H9 (cell line): ENCODE results near the gene FARP1. TPM values are rescaled to one million over a fixed set of nuclear protein-coding genes. Genes with fewer than 3 reads are reported as not detected.

ENCODE experiments used
- DNase-seq: peaks from one replicate; pipeline ENCODE4 v3.0.0-alpha.2; 2017
- H2AFZ ChIP-seq: one replicate; pipeline ENCODE4 v1.6.1; 2013; ENCODE audit warnings: mild to moderate bottlenecking, low read length, control low read depth, moderate library complexity
- H2AK5ac ChIP-seq: 2 replicates; pipeline ENCODE4 v1.6.1; 2013; ENCODE audit warnings: low read length, control low read depth, mixed read lengths; ENCODE audit not compliant: insufficient read length
- H2BK120ac ChIP-seq: one replicate; pipeline ENCODE4 v1.6.1; 2013; ENCODE audit warnings: low read depth, mild to moderate bottlenecking, low read length, control low read depth, inconsistent platforms; ENCODE audit not compliant: poor library complexity, severe bottlenecking
- H2BK12ac ChIP-seq: 2 replicates; pipeline ENCODE4 v1.6.1; 2013; ENCODE audit warnings: low read length, control low read depth, mixed read lengths, low read depth; ENCODE audit not compliant: insufficient read length
- H2BK15ac ChIP-seq: 2 replicates; pipeline ENCODE4 v1.6.1; 2013; ENCODE audit warnings: low read depth, low read length, control low read depth
- H2BK20ac ChIP-seq: one replicate; pipeline ENCODE4 v1.6.1; 2013; ENCODE audit warnings: low read depth, mild to moderate bottlenecking, low read length, control low read depth, inconsistent platforms; ENCODE audit not compliant: poor library complexity, severe bottlenecking
- H2BK5ac ChIP-seq: 2 replicates; pipeline ENCODE4 v1.6.1; 2013; ENCODE audit warnings: low read length, control low read depth, mixed read lengths; ENCODE audit not compliant: insufficient read length
- H3K14ac ChIP-seq: 2 replicates; pipeline ENCODE4 v1.6.1; 2013; ENCODE audit warnings: low read length, control low read depth; ENCODE audit not compliant: insufficient read depth
- H3K18ac ChIP-seq: 2 replicates; pipeline ENCODE4 v1.6.1; 2013; ENCODE audit warnings: low read depth, mild to moderate bottlenecking, mixed read lengths, low read length, control low read depth; ENCODE audit not compliant: insufficient read length
- H3K23ac ChIP-seq: 2 replicates; pipeline ENCODE4 v1.6.1; 2013; ENCODE audit warnings: low read length, control low read depth, mixed read lengths, low read depth; ENCODE audit not compliant: insufficient read length
- H3K23me2 ChIP-seq: 2 replicates; pipeline ENCODE4 v1.6.1; 2013; ENCODE audit warnings: low read depth, mild to moderate bottlenecking, mixed read lengths, low read length, control low read depth; ENCODE audit not compliant: insufficient read length, poor library complexity, severe bottlenecking
- H3K27ac ChIP-seq: 2 replicates; pipeline ENCODE4 v1.5.1; 2013; ENCODE audit warnings: low read length, control low read depth, mixed read lengths, low read depth; ENCODE audit not compliant: insufficient read length
- H3K27me3 ChIP-seq: 2 replicates; pipeline ENCODE4 v1.6.1; 2013; ENCODE audit warnings: low read length, control low read depth, inconsistent platforms; ENCODE audit not compliant: insufficient read depth
- H3K4ac ChIP-seq: 2 replicates; pipeline ENCODE4 v1.6.1; 2013; ENCODE audit warnings: low read depth, mild to moderate bottlenecking, control low read depth, inconsistent platforms, low read length, moderate library complexity
- H3K4me1 ChIP-seq: 2 replicates; pipeline ENCODE4 v1.6.1; 2013; ENCODE audit warnings: low read length, control low read depth, inconsistent platforms; ENCODE audit not compliant: insufficient read depth
- H3K4me2 ChIP-seq: 2 replicates; pipeline ENCODE4 v1.6.1; 2013; ENCODE audit warnings: low read length, control low read depth, mixed read lengths; ENCODE audit not compliant: insufficient read length, insufficient read depth
- H3K56ac ChIP-seq: 2 replicates; pipeline ENCODE4 v1.6.1; 2013; ENCODE audit warnings: low read depth, mild to moderate bottlenecking, mixed read lengths, low read length, control low read depth; ENCODE audit not compliant: insufficient read length
- H3K79me1 ChIP-seq: 2 replicates; pipeline ENCODE4 v1.6.1; 2013; ENCODE audit warnings: low read depth, mild to moderate bottlenecking, moderate library complexity, low read length, control low read depth, inconsistent platforms; ENCODE audit not compliant: insufficient read depth, poor library complexity, severe bottlenecking
- H3K79me2 ChIP-seq: 2 replicates; pipeline ENCODE4 v1.6.1; 2013; ENCODE audit warnings: low read length, control low read depth, inconsistent platforms; ENCODE audit not compliant: insufficient read depth
- H3K9ac ChIP-seq: 2 replicates; pipeline ENCODE4 v1.6.1; 2013; ENCODE audit warnings: low read length, control low read depth, mixed read lengths; ENCODE audit not compliant: insufficient read length; ENCODE audit errors: extremely low read depth
- H3K9me3 ChIP-seq: one replicate; pipeline ENCODE4 v1.6.1; 2013; ENCODE audit warnings: low read depth, low read length, inconsistent platforms; ENCODE audit not compliant: control insufficient read depth
- H3T11ph ChIP-seq: one replicate; pipeline ENCODE4 v1.6.1; 2013; ENCODE audit warnings: mild to moderate bottlenecking, low read length, control low read depth, inconsistent platforms
- H4K20me1 ChIP-seq: one replicate; pipeline ENCODE4 v1.6.1; 2013; ENCODE audit not compliant: control insufficient read depth, insufficient read length, insufficient read depth
- H4K5ac ChIP-seq: 2 replicates; pipeline ENCODE4 v1.6.1; 2013; ENCODE audit warnings: low read depth, mild to moderate bottlenecking, mixed read lengths, low read length, control low read depth; ENCODE audit not compliant: insufficient read length
- H4K8ac ChIP-seq: replicated peaks from 2 replicates; pipeline ENCODE4 v1.6.1; 2013; ENCODE audit warnings: low read length, control low read depth, mixed read lengths, low read depth; ENCODE audit not compliant: insufficient read length
- H4K91ac ChIP-seq: 2 replicates; pipeline ENCODE4 v1.6.1; 2013; ENCODE audit warnings: low read depth, mild to moderate bottlenecking, moderate library complexity, mixed read lengths, low read length, control low read depth; ENCODE audit not compliant: insufficient read length
- H3K27ac Mint-ChIP-seq, 3 experiments: 2 replicates in 2 of 3; 3 replicates in 1 of 3; pipeline ENCODE4 v1.8.0; 2020 to 2021; ENCODE audit warnings: mixed read lengths in 3 of 3, mild to moderate bottlenecking in 1 of 3, moderate library complexity in 1 of 3
- H3K27me3 Mint-ChIP-seq: 2 replicates; pipeline ENCODE4 v1.8.0; 2021; ENCODE audit warnings: low read depth, mild to moderate bottlenecking, moderate library complexity, mixed read lengths
- H3K36me3 Mint-ChIP-seq, 3 experiments: 2 replicates in 2 of 3; 3 replicates in 1 of 3; pipeline ENCODE4 v1.8.0; 2020 to 2021; ENCODE audit warnings: low read depth in 3 of 3, mixed read lengths in 3 of 3; ENCODE audit not compliant: insufficient read depth in 1 of 3
- H3K4me1 Mint-ChIP-seq, 2 experiments: 2 replicates each; pipeline ENCODE4 v1.8.0; 2020; ENCODE audit warnings: mixed read lengths in 2 of 2
- H3K4me3 Mint-ChIP-seq, 2 experiments: 2 replicates in 1 of 2; 3 replicates in 1 of 2; pipeline ENCODE4 v1.8.0; 2020 to 2021; ENCODE audit warnings: mild to moderate bottlenecking in 2 of 2, mixed read lengths in 2 of 2, moderate library complexity in 1 of 2
- H3K9me3 Mint-ChIP-seq, 2 experiments: 2 replicates in 1 of 2; 3 replicates in 1 of 2; pipeline ENCODE4 v1.8.0; 2020; ENCODE audit warnings: mild to moderate bottlenecking in 2 of 2, mixed read lengths in 2 of 2, moderate library complexity in 1 of 2
- WGBS: extraction: QIAGEN DNeasy Blood & Tissue Kit; methylation state at CpG from one replicate; pipeline ENCODE4 v1.1.7; 2013; ENCODE audit warnings: missing lambda C conversion rate, low lambda C conversion rate, mixed read lengths; ENCODE audit not compliant: insufficient read length; ENCODE audit errors: extremely low coverage; 5-methylcytosine and 5-hydroxymethylcytosine counted together
- total RNA-seq: library from RNA; stranded (reverse); gene quantifications from 2 replicates; pipeline ENCODE4 v1.2.1, GENCODE V29; 2021
- TF ChIP-seq, protein P1 (sequence below): fragments of 200-600 bp; sonication (generic); conservative IDR thresholded peaks from 3 replicates; pipeline ENCODE4 v1.8.0; 2021; ENCODE audit warnings: antibody characterized with exemption, mild to moderate bottlenecking

Gene FARP1
- total RNA-seq, 1 experiment from 2014 or later: 95.9 TPM

GRCh38 chr13:98173431-98174152 lies 30.7 kb downstream of the FARP1 start:
- Histone ChIP-seq H3K9me3 (no peaks in the 10 kb centered on the region), H4K5ac (no peak overlapping the region), H4K20me1 (no peaks in the 10 kb centered on the region), H3K9ac (no peak overlapping the region), H3K4me1 (peaks cover 26% of the 10 kb centered on the region), H3K79me1 (peaks cover 2% of the 10 kb centered on the region), H3K23me2 (no peaks in the 10 kb centered on the region), H3K56ac (no peak overlapping the region), H2BK120ac (no peak overlapping the region), H2BK15ac (no peak overlapping the region), H2BK5ac (no peak overlapping the region), H3K4me2 (no peak overlapping the region), H4K91ac (no peak overlapping the region), H3K4ac (no peak overlapping the region), H2AK5ac (no peak overlapping the region), H2BK20ac (no peak overlapping the region), H3K27me3 (no peaks in the 10 kb centered on the region), H2BK12ac (no peak overlapping the region), H4K8ac (no peak overlapping the region), H3K18ac (no peak overlapping the region), H3K27ac (no peak overlapping the region), H3T11ph (no peak overlapping the region), H3K14ac (no peak overlapping the region), H3K79me2 (peaks cover 6% of the 10 kb centered on the region; the same call in 1 of the 2 replicates), H3K23ac (no peak overlapping the region), H2AFZ (no peak overlapping the region)
- TF ChIP-seq, protein P1, sequence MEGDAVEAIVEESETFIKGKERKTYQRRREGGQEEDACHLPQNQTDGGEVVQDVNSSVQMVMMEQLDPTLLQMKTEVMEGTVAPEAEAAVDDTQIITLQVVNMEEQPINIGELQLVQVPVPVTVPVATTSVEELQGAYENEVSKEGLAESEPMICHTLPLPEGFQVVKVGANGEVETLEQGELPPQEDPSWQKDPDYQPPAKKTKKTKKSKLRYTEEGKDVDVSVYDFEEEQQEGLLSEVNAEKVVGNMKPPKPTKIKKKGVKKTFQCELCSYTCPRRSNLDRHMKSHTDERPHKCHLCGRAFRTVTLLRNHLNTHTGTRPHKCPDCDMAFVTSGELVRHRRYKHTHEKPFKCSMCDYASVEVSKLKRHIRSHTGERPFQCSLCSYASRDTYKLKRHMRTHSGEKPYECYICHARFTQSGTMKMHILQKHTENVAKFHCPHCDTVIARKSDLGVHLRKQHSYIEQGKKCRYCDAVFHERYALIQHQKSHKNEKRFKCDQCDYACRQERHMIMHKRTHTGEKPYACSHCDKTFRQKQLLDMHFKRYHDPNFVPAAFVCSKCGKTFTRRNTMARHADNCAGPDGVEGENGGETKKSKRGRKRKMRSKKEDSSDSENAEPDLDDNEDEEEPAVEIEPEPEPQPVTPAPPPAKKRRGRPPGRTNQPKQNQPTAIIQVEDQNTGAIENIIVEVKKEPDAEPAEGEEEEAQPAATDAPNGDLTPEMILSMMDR: no peak
- Mint-ChIP-seq H3K27me3 (no peaks in the 10 kb centered on the region), H3K9me3 (no peaks in the 10 kb centered on the region), H3K27ac (peak overlapping the region; percentile 51 to 94 (median 85); a peak in 5 of 7 replicates), H3K4me1 (peaks cover 54 to 55% of the 10 kb centered on the region in 2 experiments), H3K4me3 (no peak overlapping the region; a peak in 1 of 5 replicates), H3K36me3 (peaks cover 4 to 14% (median 13%) of the 10 kb centered on the region in 3 experiments; a peak in 5 of 7 replicates)
- no peak for DNase-seq
- no CpG with 5 or more reads among the region's 9 CpGs for WGBS
